Fibroblast of the aortic adventitia (primary cell): ENCODE results near the gene COL11A1. TPM values are rescaled to one million over a fixed set of nuclear protein-coding genes. Genes with fewer than 3 reads are reported as not detected.

Experiments used
- DNase-seq: peaks from one replicate; pipeline ENCODE4 v3.0.0-alpha.2; 2010; ENCODE audit warnings: low read depth
- H3K4me3 ChIP-seq: 2 replicates; pipeline ENCODE4 v1.5.1; 2011; ENCODE audit warnings: low read depth, mild to moderate bottlenecking, control low read depth, low read length, moderate library complexity
- CTCF ChIP-seq: IDR thresholded peaks from 2 replicates; pipeline ENCODE4 v1.5.1; 2011; ENCODE audit warnings: mild to moderate bottlenecking, low read length, control low read depth, inconsistent platforms; ENCODE audit not compliant: insufficient read depth
- total RNA-seq: library from RNA; depleted of rRNA; stranded (reverse); fragments of >200 nt; gene quantifications from 2 replicates; pipeline ENCODE4 v1.2.3, GENCODE V29; 2012; ENCODE audit warnings: low replicate concordance

The COL11A1 gene
- total RNA-seq, 1 donor = 0.45 TPM

- DNase-seq = no peak
- no peak for TF ChIP-seq CTCF
Observed at GRCh38 chr1:103089221-103089620, 19.1 kb downstream of the COL11A1 start.

GRCh38 chr1:103087256-103087655 lies 21.1 kb downstream of the COL11A1 start:
- no peak overlapping the region for H3K4me3 ChIP-seq
- no peak for TF ChIP-seq CTCF
- no peak for DNase-seq

More at GRCh38 chr1:103089221-103089620, 19.1 kb downstream of the COL11A1 start:
- H3K4me3 ChIP-seq = no peak overlapping the region

GRCh38 chr1:103084181-103084580 lies 24.1 kb downstream of the COL11A1 start:
- no peak overlapping the region for H3K4me3 ChIP-seq
- DNase-seq = no peak
- no peak for TF ChIP-seq CTCF

GRCh38 chr1:103075316-103076000 lies 32.9 kb downstream of the COL11A1 start:
- no peak overlapping the region for H3K4me3 ChIP-seq
- DNase-seq = no peak
- no peak for TF ChIP-seq CTCF

- TF ChIP-seq CTCF = no peak
- DNase-seq = no peak
- H3K4me3 ChIP-seq = no peak overlapping the region
Observed at GRCh38 chr1:103074224-103074623, 34.1 kb downstream of the COL11A1 start.

GRCh38 chr1:103069201-103069600 lies 39.1 kb downstream of the COL11A1 start:
- no peak for DNase-seq
- H3K4me3 ChIP-seq = no peak overlapping the region
- TF ChIP-seq CTCF = no peak

- no peak for DNase-seq
- no peak for TF ChIP-seq CTCF
- H3K4me3 ChIP-seq = no peak overlapping the region
Observed at GRCh38 chr1:103063921-103064320, 44.4 kb downstream of the COL11A1 start.
